Naive thymus-derived CD4-positive, alpha-beta T cell (primary cell): ENCODE data around the gene KSR2. TPM values are rescaled to one million over a fixed set of nuclear protein-coding genes. Genes with fewer than 3 reads are reported as not detected.

ENCODE experiments used
- ATAC-seq: fragments of 150-1000 bp; cut with Tn5 transposase; 2 replicates; pipeline ENCODE4 v1.10.0; 2021; ENCODE audit warnings: mild to moderate bottlenecking, moderate library complexity
- CTCF ChIA-PET: fragments of 350-600 bp; sonication (Branson Sonifier 250); formaldehyde crosslinking; loops from one replicate; lab custom pipeline; 2021; ENCODE audit warnings: antibody characterized with exemption; lab: Charles Lee
- POLR2A ChIA-PET: fragments of 350-600 bp; sonication (Branson Sonifier 250); formaldehyde crosslinking; loops from one replicate; lab custom pipeline; 2021; ENCODE audit warnings: antibody characterized with exemption, inconsistent platforms; lab: Charles Lee
- DNase-seq, 9 donors: peaks; one replicate each; pipeline versions ENCODE4 v3.0.0 to v3.0.0-alpha.2; 2020 to 2022; ENCODE audit warnings: mixed read lengths in 1 of 9
- H3K27ac ChIP-seq: one replicate; pipeline ENCODE4 v1.7.0; 2013; ENCODE audit warnings: mild to moderate bottlenecking, low read depth, low read length, moderate library complexity
- H3K27me3 ChIP-seq, 2 donors: one replicate each; pipeline ENCODE4 v1.7.0; 2013; ENCODE audit warnings: low read length in 2 of 2, mild to moderate bottlenecking in 2 of 2, moderate library complexity in 2 of 2; ENCODE audit not compliant: control insufficient read depth in 2 of 2, insufficient read depth in 2 of 2
- H3K36me3 ChIP-seq, 3 experiments: 1 replicate in 2 of 3; 2 replicates in 1 of 3; pipeline ENCODE4 v1.7.0; 2013; ENCODE audit warnings: low read length in 3 of 3, mild to moderate bottlenecking in 3 of 3, moderate library complexity in 1 of 3; ENCODE audit not compliant: insufficient read depth in 3 of 3, control insufficient read depth in 2 of 3
- H3K4me1 ChIP-seq, 2 donors: one replicate each; pipeline ENCODE4 v1.7.0; 2013; ENCODE audit warnings: low read length in 2 of 2, mild to moderate bottlenecking in 2 of 2, moderate library complexity in 1 of 2; ENCODE audit not compliant: control insufficient read depth in 2 of 2, insufficient read depth in 2 of 2
- H3K4me3 ChIP-seq: 2 replicates; pipeline ENCODE4 v1.7.0; 2013; ENCODE audit warnings: mild to moderate bottlenecking, low read length
- H3K9me3 ChIP-seq, 3 experiments: 1 replicate in 2 of 3; 2 replicates in 1 of 3; pipeline ENCODE4 v1.7.0; 2013; ENCODE audit warnings: low read length in 3 of 3; ENCODE audit not compliant: control insufficient read depth in 2 of 3
- H3K27ac Mint-ChIP-seq, 9 donors: one replicate each; pipeline ENCODE4 v1.8.0; 2020 to 2022; ENCODE audit warnings: mixed read lengths in 9 of 9, mild to moderate bottlenecking in 8 of 9, moderate library complexity in 5 of 9, inconsistent platforms in 2 of 9
- H3K27me3 Mint-ChIP-seq, 5 donors: one replicate each; pipeline ENCODE4 v1.8.0; 2021 to 2022; ENCODE audit warnings: mixed read lengths in 5 of 5, mild to moderate bottlenecking in 1 of 5
- H3K36me3 Mint-ChIP-seq, 5 donors: one replicate each; pipeline ENCODE4 v1.8.0; 2020 to 2022; ENCODE audit warnings: mixed read lengths in 5 of 5, mild to moderate bottlenecking in 3 of 5, inconsistent platforms in 1 of 5
- H3K4me1 Mint-ChIP-seq, 7 donors: one replicate each; pipeline ENCODE4 v1.8.0; 2020 to 2022; ENCODE audit warnings: mixed read lengths in 7 of 7, mild to moderate bottlenecking in 3 of 7, inconsistent platforms in 1 of 7
- H3K4me3 Mint-ChIP-seq, 10 donors: one replicate each; pipeline ENCODE4 v1.8.0; 2020 to 2022; ENCODE audit warnings: mild to moderate bottlenecking in 10 of 10, mixed read lengths in 10 of 10, moderate library complexity in 6 of 10, inconsistent platforms in 2 of 10
- H3K9me3 Mint-ChIP-seq, 11 donors: one replicate each; pipeline ENCODE4 v1.8.0; 2020 to 2022; ENCODE audit warnings: mixed read lengths in 11 of 11, mild to moderate bottlenecking in 4 of 11, inconsistent platforms in 1 of 11, moderate library complexity in 1 of 11
- intact Hi-C, 2 donors: fragments of 100-400 bp; cut with micrococcal nuclease; formaldehyde crosslinking; loops; one replicate each; pipeline ENCODE4 v1.15.1; 2023
- polyA plus RNA-seq, 2 donors: library from polyadenylated mRNA; unstranded; fragments of 300-500 nt; fragmentation: Illumina TruSeq; gene quantifications; one replicate each; pipeline ENCODE4 v1.2.3, GENCODE V29; 2021
- total RNA-seq, 6 experiments: library from RNA in 5 of 6; stranded (reverse) in 5 of 6; gene quantifications; 1 replicate in 5 of 6; 2 replicates in 1 of 6; pipeline ENCODE4 v1.2.3 and lab custom pipeline; 2021 to 2026

Gene KSR2
- total and polyA plus RNA-seq, 7 experiments from 2014 or later = 0.03 to 0.07 TPM; not detected in 5

DNA sequence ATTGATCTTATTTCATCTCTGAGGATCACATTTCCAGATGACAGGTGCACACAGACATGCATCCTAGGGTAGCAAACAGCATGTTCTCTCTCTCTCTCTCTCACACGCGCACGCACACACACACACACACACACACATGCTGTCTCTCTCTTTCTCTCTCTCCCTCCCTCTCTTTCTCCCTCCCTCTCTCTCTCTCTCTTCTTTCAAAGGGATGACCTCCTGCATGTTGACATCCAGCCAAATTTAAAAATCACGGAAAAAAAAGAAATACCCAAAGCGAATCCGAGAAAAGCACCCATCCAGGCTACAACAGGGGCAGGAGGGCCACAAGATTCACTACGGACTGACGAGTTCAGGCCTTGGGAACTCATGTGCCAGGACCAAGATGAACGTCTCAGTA, 2.3 kb downstream of the KSR2 start:
- DNase-seq (no peak), ATAC-seq (no peak)
- Histone ChIP-seq H3K36me3 (no peaks in the 10 kb centered on the region), H3K27ac (no peak overlapping the region), H3K27me3 (no peaks in the 10 kb centered on the region), H3K4me1 (no peaks in the 10 kb centered on the region), H3K9me3 (no peaks in the 10 kb centered on the region), H3K4me3 (no peak overlapping the region)
- intact Hi-C loops = no loop called here
- H3K9me3 Mint-ChIP-seq = peaks cover 0 to 19% (median 5%) of the 10 kb centered on the region in 11 donors
- peaks cover 0 to 8% (median 0%) of the 10 kb centered on the region in 5 donors for H3K36me3 Mint-ChIP-seq
- peaks cover 0 to 21% (median 10%) of the 10 kb centered on the region in 7 donors for H3K4me1 Mint-ChIP-seq
- POLR2A ChIA-PET = no interaction called here
- CTCF ChIA-PET = no interaction called here
- no peak overlapping the region for H3K4me3 Mint-ChIP-seq
- peaks cover 57 to 68% (median 59%) of the 10 kb centered on the region in 5 donors for H3K27me3 Mint-ChIP-seq
- no peak overlapping the region for H3K27ac Mint-ChIP-seq

DNA sequence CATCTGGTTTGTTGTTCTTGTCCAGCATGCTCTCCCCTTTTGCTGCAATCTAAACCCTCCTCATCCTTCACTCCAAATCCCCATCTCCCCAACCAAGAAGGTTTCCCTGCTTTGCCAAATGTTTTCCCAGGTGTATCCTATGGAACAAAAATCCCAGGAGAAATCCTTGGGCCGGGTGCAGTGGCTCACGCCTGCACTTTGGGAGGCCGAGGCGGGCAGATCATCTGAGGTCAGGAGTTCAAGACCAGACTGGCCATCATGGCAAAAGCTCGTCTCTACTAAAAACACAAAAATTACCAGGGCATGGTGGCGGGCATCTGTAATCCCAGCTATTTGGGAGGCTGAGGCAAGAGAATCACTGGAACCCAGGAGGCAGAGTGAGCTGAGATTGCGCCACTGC, 5.0 kb downstream of the KSR2 start:
- Mint-ChIP-seq H3K9me3 (peaks cover 0 to 5% (median 0%) of the 10 kb centered on the region in 11 donors), H3K4me1 (peaks cover 0 to 12% (median 5%) of the 10 kb centered on the region in 7 donors), H3K36me3 (no peaks in the 10 kb centered on the region), H3K27me3 (peaks cover 45 to 65% (median 56%) of the 10 kb centered on the region in 5 donors), H3K4me3 (no peak overlapping the region), H3K27ac (no peak overlapping the region)
- Histone ChIP-seq H3K4me1 (no peaks in the 10 kb centered on the region), H3K9me3 (no peaks in the 10 kb centered on the region), H3K36me3 (no peaks in the 10 kb centered on the region), H3K27me3 (no peaks in the 10 kb centered on the region), H3K27ac (no peak overlapping the region), H3K4me3 (no peak overlapping the region)
- ChIA-PET POLR2A (no interaction called here), CTCF (no interaction called here)
- DNase-seq (no peak), ATAC-seq (no peak)
- intact Hi-C loops = no loop called here

GRCh38 chr12:117936722-117937484, 31.9 kb downstream of the KSR2 start:
- DNase-seq (no peak), ATAC-seq (no peak)
- CTCF ChIA-PET = no interaction called here
- Histone ChIP-seq H3K27ac (no peak overlapping the region), H3K27me3 (no peaks in the 10 kb centered on the region), H3K4me3 (no peak overlapping the region), H3K36me3 (no peaks in the 10 kb centered on the region), H3K9me3 (no peaks in the 10 kb centered on the region), H3K4me1 (no peaks in the 10 kb centered on the region)
- Mint-ChIP-seq H3K9me3 (peaks cover 0 to 4% (median 0%) of the 10 kb centered on the region in 11 donors), H3K27ac (no peak overlapping the region), H3K36me3 (peaks cover 0 to 3% (median 0%) of the 10 kb centered on the region in 5 donors), H3K4me1 (no peaks in the 10 kb centered on the region), H3K27me3 (peaks cover 0 to 21% (median 12%) of the 10 kb centered on the region in 5 donors), H3K4me3 (no peak overlapping the region)
- POLR2A ChIA-PET = no interaction called here
- intact Hi-C loops = no loop called here

GRCh38 chr12:117933545-117933944, 35.2 kb downstream of the KSR2 start:
- ChIA-PET POLR2A (no interaction called here), CTCF (no interaction called here)
- Histone ChIP-seq H3K27ac (no peak overlapping the region), H3K27me3 (no peaks in the 10 kb centered on the region), H3K36me3 (no peaks in the 10 kb centered on the region), H3K4me3 (no peak overlapping the region), H3K9me3 (no peaks in the 10 kb centered on the region), H3K4me1 (no peaks in the 10 kb centered on the region)
- DNase-seq = no peak
- Mint-ChIP-seq H3K4me1 (no peaks in the 10 kb centered on the region), H3K36me3 (peaks cover 0 to 8% (median 0%) of the 10 kb centered on the region in 5 donors), H3K27ac (no peak overlapping the region), H3K4me3 (no peak overlapping the region), H3K27me3 (peaks cover 0 to 11% (median 4%) of the 10 kb centered on the region in 5 donors), H3K9me3 (peaks cover 0 to 8% (median 4%) of the 10 kb centered on the region in 11 donors)
- ATAC-seq = no peak
- intact Hi-C loops = no loop called here

DNA sequence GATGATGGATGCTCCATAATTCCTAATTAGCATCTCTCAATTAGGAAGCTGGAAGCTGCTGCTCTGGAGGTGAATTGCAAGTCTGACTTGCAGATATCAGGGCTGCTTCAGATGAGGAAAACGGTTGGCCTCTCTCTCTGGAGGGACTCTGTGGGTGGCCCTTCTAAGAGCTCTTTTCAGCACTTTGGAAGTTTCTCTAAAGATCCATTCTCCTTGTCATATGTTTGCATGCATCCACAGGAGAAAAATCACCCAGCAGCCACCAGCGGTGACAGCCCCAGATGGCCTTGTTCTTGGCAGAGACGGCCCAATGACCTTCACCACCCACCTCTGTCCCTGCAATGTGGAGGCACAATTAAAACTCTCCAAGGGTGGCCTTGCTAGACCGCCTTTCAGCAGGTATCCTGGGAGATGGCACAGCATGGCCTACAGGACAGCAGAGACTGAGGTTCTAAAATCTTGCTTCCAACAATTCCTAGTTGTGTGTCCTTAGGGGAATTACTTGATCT, 42.3 kb downstream of the KSR2 start:
- peaks cover 0 to 6% (median 3%) of the 10 kb centered on the region in 11 donors for H3K9me3 Mint-ChIP-seq
- H3K36me3 Mint-ChIP-seq = peaks cover 0 to 7% (median 0%) of the 10 kb centered on the region in 5 donors
- no peaks in the 10 kb centered on the region for H3K9me3 ChIP-seq
- H3K4me3 Mint-ChIP-seq = no peak overlapping the region
- POLR2A ChIA-PET = no interaction called here
- DNase-seq (no peak), ATAC-seq (no peak)
- no peak overlapping the region for H3K27ac ChIP-seq
- no peaks in the 10 kb centered on the region for H3K4me1 ChIP-seq
- peaks cover 0 to 21% (median 14%) of the 10 kb centered on the region in 5 donors for H3K27me3 Mint-ChIP-seq
- H3K36me3 ChIP-seq = no peaks in the 10 kb centered on the region
- no peak overlapping the region for H3K27ac Mint-ChIP-seq
- no peaks in the 10 kb centered on the region for H3K27me3 ChIP-seq
- CTCF ChIA-PET = no interaction called here
- no peaks in the 10 kb centered on the region for H3K4me1 Mint-ChIP-seq
- no peak overlapping the region for H3K4me3 ChIP-seq
- intact Hi-C loops = no loop called here

- ATAC-seq (no peak), DNase-seq (no peak)
- Histone ChIP-seq H3K27ac (no peak overlapping the region), H3K9me3 (no peaks in the 10 kb centered on the region), H3K27me3 (no peaks in the 10 kb centered on the region), H3K4me1 (no peaks in the 10 kb centered on the region), H3K36me3 (no peaks in the 10 kb centered on the region), H3K4me3 (no peak overlapping the region)
- peaks cover 0 to 33% (median 14%) of the 10 kb centered on the region in 5 donors for H3K27me3 Mint-ChIP-seq
- no peak overlapping the region for H3K4me3 Mint-ChIP-seq
- no peaks in the 10 kb centered on the region for H3K4me1 Mint-ChIP-seq
- ChIA-PET POLR2A (no interaction called here), CTCF (no interaction called here)
- H3K27ac Mint-ChIP-seq = no peak overlapping the region
- H3K9me3 Mint-ChIP-seq = peaks cover 0 to 5% (median 0%) of the 10 kb centered on the region in 11 donors
- intact Hi-C loops = no loop called here
- H3K36me3 Mint-ChIP-seq = no peaks in the 10 kb centered on the region
These were observed 46.6 kb downstream of the KSR2 start for GRCh38 chr12:117921929-117922777.
